ENCODE data around the gene CTNNA2.

The CTNNA2 gene

GRCh38 chr2:80361904-80362303 lies 849.1 kb downstream of the CTNNA2 start:
- Histone ChIP-seq H3K27me3 (ENCODE audit: insufficient read depth, low read length) (no peaks in the 10 kb centered on the region), H3K4me1 (ENCODE audit: control insufficient read depth, insufficient read depth, low read length, unreplicated experiment) (no peaks in the 10 kb centered on the region), H3K79me2 (ENCODE audit: control insufficient read depth, insufficient read depth, low read length, unreplicated experiment) (no peaks in the 10 kb centered on the region), H3K36me3 (ENCODE audit: insufficient read depth, low read length) (no peaks in the 10 kb centered on the region), H2AFZ (ENCODE audit: low read length, unreplicated experiment) (no peak overlapping the region), H3K4me3 (ENCODE audit: low read depth, low read length) (no peak overlapping the region), H3K27ac (ENCODE audit: low read depth, low read length) (no peak overlapping the region)

- Histone ChIP-seq H3K4me3 (ENCODE audit: low read depth, low read length) (no peak overlapping the region), H3K27me3 (ENCODE audit: insufficient read depth, low read length) (no peaks in the 10 kb centered on the region), H3K27ac (ENCODE audit: low read depth, low read length) (no peak overlapping the region), H3K36me3 (ENCODE audit: insufficient read depth, low read length) (no peaks in the 10 kb centered on the region), H2AFZ (ENCODE audit: low read length, unreplicated experiment) (no peak overlapping the region), H3K79me2 (ENCODE audit: control insufficient read depth, insufficient read depth, low read length, unreplicated experiment) (no peaks in the 10 kb centered on the region), H3K4me1 (ENCODE audit: control insufficient read depth, insufficient read depth, low read length, unreplicated experiment) (no peaks in the 10 kb centered on the region)
Measured at GRCh38 chr2:80363330-80363729, 850.5 kb downstream of the CTNNA2 start.

GRCh38 chr2:80363791-80364349 lies 851.0 kb downstream of the CTNNA2 start:
- no peaks in the 10 kb centered on the region for H3K36me3 ChIP-seq (ENCODE audit: insufficient read depth, low read length)
- no peaks in the 10 kb centered on the region for H3K79me2 ChIP-seq (ENCODE audit: control insufficient read depth, insufficient read depth, low read length, unreplicated experiment)
- H3K27ac ChIP-seq (ENCODE audit: low read depth, low read length), result no peak overlapping the region
- H2AFZ ChIP-seq (ENCODE audit: low read length, unreplicated experiment), result no peak overlapping the region
- no peaks in the 10 kb centered on the region for H3K27me3 ChIP-seq (ENCODE audit: insufficient read depth, low read length)
- H3K4me1 ChIP-seq (ENCODE audit: control insufficient read depth, insufficient read depth, low read length, unreplicated experiment), result no peaks in the 10 kb centered on the region
- H3K4me3 ChIP-seq (ENCODE audit: low read depth, low read length), result no peak overlapping the region

GRCh38 chr2:80364524-80365212 lies 851.8 kb downstream of the CTNNA2 start:
- Histone ChIP-seq H3K36me3 (ENCODE audit: insufficient read depth, low read length) (no peaks in the 10 kb centered on the region), H3K27me3 (ENCODE audit: insufficient read depth, low read length) (no peaks in the 10 kb centered on the region), H3K79me2 (ENCODE audit: control insufficient read depth, insufficient read depth, low read length, unreplicated experiment) (no peaks in the 10 kb centered on the region), H2AFZ (ENCODE audit: low read length, unreplicated experiment) (no peak overlapping the region), H3K4me3 (ENCODE audit: low read depth, low read length) (no peak overlapping the region), H3K27ac (ENCODE audit: low read depth, low read length) (no peak overlapping the region), H3K4me1 (ENCODE audit: control insufficient read depth, insufficient read depth, low read length, unreplicated experiment) (no peaks in the 10 kb centered on the region)

- Histone ChIP-seq H3K4me3 (ENCODE audit: low read depth, low read length) (no peak overlapping the region), H3K27me3 (ENCODE audit: insufficient read depth, low read length) (no peaks in the 10 kb centered on the region), H3K27ac (ENCODE audit: low read depth, low read length) (no peak overlapping the region)
Measured at GRCh38 chr2:80365762-80366161, 852.9 kb downstream of the CTNNA2 start.

GRCh38 chr2:80370375-80371009 lies 857.6 kb downstream of the CTNNA2 start:
- no peak overlapping the region for H3K4me3 ChIP-seq (ENCODE audit: low read depth, low read length)
- H3K27ac ChIP-seq (ENCODE audit: low read depth, low read length), result no peak overlapping the region
- H3K4me1 ChIP-seq (ENCODE audit: control insufficient read depth, insufficient read depth, low read length, unreplicated experiment), result no peaks in the 10 kb centered on the region
- H3K79me2 ChIP-seq (ENCODE audit: control insufficient read depth, insufficient read depth, low read length, unreplicated experiment), result no peaks in the 10 kb centered on the region
- H3K36me3 ChIP-seq (ENCODE audit: insufficient read depth, low read length), result no peaks in the 10 kb centered on the region
- no peak overlapping the region for H2AFZ ChIP-seq (ENCODE audit: low read length, unreplicated experiment)
- H3K27me3 ChIP-seq (ENCODE audit: insufficient read depth, low read length), result no peaks in the 10 kb centered on the region

More at GRCh38 chr2:80365762-80366161, 852.9 kb downstream of the CTNNA2 start:
- Histone ChIP-seq H3K4me1 (ENCODE audit: control insufficient read depth, insufficient read depth, low read length, unreplicated experiment) (no peaks in the 10 kb centered on the region), H3K36me3 (ENCODE audit: insufficient read depth, low read length) (no peaks in the 10 kb centered on the region), H2AFZ (ENCODE audit: low read length, unreplicated experiment) (no peak overlapping the region), H3K79me2 (ENCODE audit: control insufficient read depth, insufficient read depth, low read length, unreplicated experiment) (no peaks in the 10 kb centered on the region)

GRCh38 chr2:80374105-80374504 lies 861.3 kb downstream of the CTNNA2 start:
- Histone ChIP-seq H3K27me3 (ENCODE audit: insufficient read depth, low read length) (no peaks in the 10 kb centered on the region), H3K4me1 (ENCODE audit: control insufficient read depth, insufficient read depth, low read length, unreplicated experiment) (no peaks in the 10 kb centered on the region), H2AFZ (ENCODE audit: low read length, unreplicated experiment) (no peak overlapping the region), H3K36me3 (ENCODE audit: insufficient read depth, low read length) (no peaks in the 10 kb centered on the region), H3K79me2 (ENCODE audit: control insufficient read depth, insufficient read depth, low read length, unreplicated experiment) (no peaks in the 10 kb centered on the region), H3K4me3 (ENCODE audit: low read depth, low read length) (no peak overlapping the region), H3K27ac (ENCODE audit: low read depth, low read length) (no peak overlapping the region)

- Histone ChIP-seq H3K36me3 (ENCODE audit: insufficient read depth, low read length) (no peaks in the 10 kb centered on the region), H3K27me3 (ENCODE audit: insufficient read depth, low read length) (no peaks in the 10 kb centered on the region), H3K4me3 (ENCODE audit: low read depth, low read length) (no peak overlapping the region), H3K4me1 (ENCODE audit: control insufficient read depth, insufficient read depth, low read length, unreplicated experiment) (no peaks in the 10 kb centered on the region), H3K27ac (ENCODE audit: low read depth, low read length) (no peak overlapping the region), H3K79me2 (ENCODE audit: control insufficient read depth, insufficient read depth, low read length, unreplicated experiment) (no peaks in the 10 kb centered on the region), H2AFZ (ENCODE audit: low read length, unreplicated experiment) (no peak overlapping the region)
Measured at GRCh38 chr2:80377071-80377470, 864.2 kb downstream of the CTNNA2 start.

- H2AFZ ChIP-seq (ENCODE audit: low read length, unreplicated experiment), result no peak overlapping the region
- no peaks in the 10 kb centered on the region for H3K36me3 ChIP-seq (ENCODE audit: insufficient read depth, low read length)
- H3K4me3 ChIP-seq (ENCODE audit: low read depth, low read length), result no peak overlapping the region
- H3K4me1 ChIP-seq (ENCODE audit: control insufficient read depth, insufficient read depth, low read length, unreplicated experiment), result no peaks in the 10 kb centered on the region
- H3K79me2 ChIP-seq (ENCODE audit: control insufficient read depth, insufficient read depth, low read length, unreplicated experiment), result no peaks in the 10 kb centered on the region
- no peaks in the 10 kb centered on the region for H3K27me3 ChIP-seq (ENCODE audit: insufficient read depth, low read length)
- no peak overlapping the region for H3K27ac ChIP-seq (ENCODE audit: low read depth, low read length)
Measured at GRCh38 chr2:80380736-80381135, 867.9 kb downstream of the CTNNA2 start.

- Histone ChIP-seq H3K79me2 (ENCODE audit: control insufficient read depth, insufficient read depth, low read length, unreplicated experiment) (no peaks in the 10 kb centered on the region), H3K27me3 (ENCODE audit: insufficient read depth, low read length) (no peaks in the 10 kb centered on the region), H3K36me3 (ENCODE audit: insufficient read depth, low read length) (no peaks in the 10 kb centered on the region), H3K4me3 (ENCODE audit: low read depth, low read length) (no peak overlapping the region), H3K27ac (ENCODE audit: low read depth, low read length) (no peak overlapping the region), H2AFZ (ENCODE audit: low read length, unreplicated experiment) (no peak overlapping the region), H3K4me1 (ENCODE audit: control insufficient read depth, insufficient read depth, low read length, unreplicated experiment) (no peaks in the 10 kb centered on the region)
Measured at GRCh38 chr2:80381666-80382065, 868.8 kb downstream of the CTNNA2 start.

GRCh38 chr2:80392441-80392840 lies 879.6 kb downstream of the CTNNA2 start:
- Histone ChIP-seq H3K27me3 (ENCODE audit: insufficient read depth, low read length) (no peaks in the 10 kb centered on the region), H2AFZ (ENCODE audit: low read length, unreplicated experiment) (no peak overlapping the region), H3K79me2 (ENCODE audit: control insufficient read depth, insufficient read depth, low read length, unreplicated experiment) (no peaks in the 10 kb centered on the region), H3K4me3 (ENCODE audit: low read depth, low read length) (no peak overlapping the region), H3K4me1 (ENCODE audit: control insufficient read depth, insufficient read depth, low read length, unreplicated experiment) (no peaks in the 10 kb centered on the region), H3K27ac (ENCODE audit: low read depth, low read length) (no peak overlapping the region), H3K36me3 (ENCODE audit: insufficient read depth, low read length) (no peaks in the 10 kb centered on the region)

Measured in ACC112 (cell line).